K562 (cell line): ENCODE results near the gene KLHL29. TPM values are rescaled to one million over a fixed set of nuclear protein-coding genes. Genes with fewer than 3 reads are reported as not detected.
A peak's percentile ranks its signal among the peaks of the same experiment; 100 is the strongest.

ENCODE experiments used
- ATAC-seq: fragments of 200-7000 bp; cut with Tn5 transposase; 3 replicates; pipeline ENCODE4 v1.9.1; 2020; ENCODE audit warnings: moderate library complexity
- BruUV-seq: library from RNA; stranded (reverse); fragments of 400-500 nt; replicated peaks from 2 replicates; lab custom pipeline; 2021; lab: Mats Ljungman, UMichigan
- CTCF ChIA-PET: fragments of 300-600 bp; formaldehyde crosslinking; extraction: SDS; loops from one replicate; lab custom pipeline; 2021; ENCODE audit warnings: low intra/inter-chr PET ratio; lab: Yijun Ruan, JAX
- POLR2A ChIA-PET: fragments of 300-600, 350-650 bp; sonication (Branson Sonifier 250); formaldehyde crosslinking; extraction: SDS; loops from one replicate; lab custom pipeline; 2021; ENCODE audit warnings: antibody characterized with exemption, inconsistent platforms; lab: Yijun Ruan, JAX
- DNase-seq, 4 experiments: peaks; one replicate each; pipeline versions ENCODE4 v3.0.0 to v3.0.0-alpha.2; 2011 to 2018; ENCODE audit warnings: low spot score in 3 of 4, mixed read lengths in 3 of 4; ENCODE audit errors: extremely low read depth in 1 of 4
- FAIRE-seq: peaks from 2 replicates; lab custom pipeline; 2011; peaks lifted over from hg19 to GRCh38; lab: Jason Lieb, UNC
- H2AFZ ChIP-seq: 2 replicates; pipeline ENCODE4 v1.6.0; 2011; ENCODE audit warnings: low read depth, low read length, control low read depth, inconsistent platforms
- H3K27ac ChIP-seq: fragments of 200-600 bp; 3 replicates; pipeline ENCODE4 v1.8.0; 2011; ENCODE audit warnings: low read depth, mild to moderate bottlenecking, control low read depth, inconsistent platforms, low read length, moderate library complexity, mixed read lengths; ENCODE audit errors: extremely low read depth
- H3K27me3 ChIP-seq, 2 experiments: fragments of 300-600 bp in 1 of 2; 2 replicates in 1 of 2; 3 replicates in 1 of 2; pipeline versions ENCODE4 v1.6.0 to v1.8.0; 2011; ENCODE audit warnings: inconsistent platforms in 2 of 2, low read length in 2 of 2, mild to moderate bottlenecking in 1 of 2, mixed read lengths in 1 of 2, moderate library complexity in 1 of 2; ENCODE audit not compliant: control insufficient read depth in 2 of 2, insufficient read depth in 2 of 2
- H3K36me3 ChIP-seq: fragments of 300-600 bp; 3 replicates; pipeline ENCODE4 v1.8.0; 2011; ENCODE audit warnings: mild to moderate bottlenecking, low read length, inconsistent platforms; ENCODE audit not compliant: control insufficient read depth, insufficient read depth
- H3K4me1 ChIP-seq, 2 experiments: fragments of 200-600 bp in 1 of 2; replicated peaks in 1 of 2; 2 replicates in 1 of 2; 3 replicates in 1 of 2; pipeline versions ENCODE4 v1.5.1 to v1.8.0; 2011; ENCODE audit warnings: inconsistent platforms in 2 of 2, low read length in 2 of 2, mild to moderate bottlenecking in 1 of 2, mixed read lengths in 1 of 2, moderate library complexity in 1 of 2; ENCODE audit not compliant: control insufficient read depth in 2 of 2, insufficient read depth in 2 of 2
- H3K4me2 ChIP-seq: 2 replicates; pipeline ENCODE4 v1.6.1; 2011; ENCODE audit warnings: low read length, control low read depth, inconsistent platforms, mixed read lengths; ENCODE audit not compliant: insufficient read depth
- H3K4me3 ChIP-seq: fragments of 200-600 bp; sonication (generic), shearing (Covaris generic); 2 replicates; pipeline ENCODE4 v1.5.1; 2016; ENCODE audit warnings: control low read depth, inconsistent platforms
- H3K79me2 ChIP-seq: fragments of 200-600 bp; 3 replicates; pipeline ENCODE4 v1.8.0; 2011; ENCODE audit warnings: low read length, inconsistent platforms; ENCODE audit not compliant: control insufficient read depth, insufficient read depth
- H3K9ac ChIP-seq, 2 experiments: 2 replicates each; pipeline versions ENCODE4 v1.6.0 to v1.6.1; 2011; ENCODE audit warnings: low read depth in 2 of 2, low read length in 2 of 2, control low read depth in 1 of 2, inconsistent platforms in 1 of 2, mild to moderate bottlenecking in 1 of 2, mixed read lengths in 1 of 2; ENCODE audit not compliant: insufficient read depth in 1 of 2
- H3K9me1 ChIP-seq: one replicate; pipeline ENCODE4 v1.6.0; 2011; ENCODE audit warnings: inconsistent platforms, mild to moderate bottlenecking, low read length, moderate library complexity; ENCODE audit not compliant: control insufficient read depth, insufficient read depth
- H3K9me3 ChIP-seq: replicated peaks from 2 replicates; pipeline ENCODE4 v1.5.1; 2011; ENCODE audit warnings: low read depth, low read length, inconsistent platforms; ENCODE audit not compliant: control insufficient read depth, insufficient read depth
- H4K20me1 ChIP-seq: replicated peaks from 2 replicates; pipeline ENCODE4 v1.6.1; 2011; ENCODE audit warnings: low read length, inconsistent platforms, mixed read lengths; ENCODE audit not compliant: control insufficient read depth, insufficient read depth
- CXXC5 ChIP-seq: fragments of 250-450 bp; sonication (Bioruptor Pico); IDR thresholded peaks from 2 replicates; pipeline ENCODE4 v1.8.0; 2022; ENCODE audit warnings: inconsistent platforms, mild to moderate bottlenecking, moderate library complexity
- DNMT1 ChIP-seq: fragments of 450-650 bp; IDR thresholded peaks from 2 replicates; pipeline ENCODE4 v1.6.1; 2016; ENCODE audit warnings: antibody characterized with exemption, mild to moderate bottlenecking
- ELK3 ChIP-seq: fragments of 450-650 bp; formaldehyde crosslinking; IDR thresholded peaks from 2 replicates; pipeline ENCODE4 v1.4.0; 2020; ENCODE audit warnings: mild to moderate bottlenecking
- MTF1 ChIP-seq: fragments of 250-450 bp; sonication (Bioruptor Pico); IDR thresholded peaks from 2 replicates; pipeline ENCODE4 v1.9.0; 2021; ENCODE audit warnings: moderate library complexity, mild to moderate bottlenecking, inconsistent platforms, borderline replicate concordance
- ZNF23 ChIP-seq: fragments of 250-450 bp; sonication (Bioruptor Pico); IDR thresholded peaks from 2 replicates; pipeline ENCODE4 v1.4.0; 2020; ENCODE audit warnings: mild to moderate bottlenecking
- ZNF655 ChIP-seq: fragments of 250-450 bp; sonication (Bioruptor Pico); IDR thresholded peaks from 2 replicates; pipeline ENCODE4 v1.5.0; 2021
- ZSCAN29 ChIP-seq: fragments of 450-650 bp; IDR thresholded peaks from 2 replicates; pipeline ENCODE4 v1.6.1; 2017
- WGBS: fragments of 100-300 bp; shearing (Covaris generic); methylation state at CpG from one replicate; pipeline ENCODE4 v1.1.6; 2016; ENCODE audit warnings: low coverage, mixed read lengths; ENCODE audit not compliant: insufficient coverage; ENCODE audit errors: missing lambda C conversion rate; 5-methylcytosine and 5-hydroxymethylcytosine counted together
- in situ Hi-C: fragments of 300-500 bp; cut with MboI; formaldehyde crosslinking; loops from 4 replicates; pipeline ENCODE4 v1.15.0; 2018; ENCODE audit warnings: inconsistent platforms, mixed read lengths
- intact Hi-C: fragments of 100-400 bp; cut with micrococcal nuclease; formaldehyde crosslinking; loops from 2 replicates; pipeline ENCODE4 v1.14.2; 2022
- polyA plus RNA-seq, 8 experiments: library from polyadenylated mRNA; depleted of rRNA in 4 of 8; stranded (reverse) in 5 of 8; unstranded in 3 of 8; fragments of >200 nt; fragmentation: Nextera tagmentation in 2 of 8; fragmentation: Illumina TruSeq in 1 of 8; extraction: Ambion mirVana in 2 of 8; extraction: Trizol in 1 of 8; gene quantifications; 2 replicates each; pipeline versions ENCODE4 v1.2.1 to v1.2.3, GENCODE V29; 2011 to 2014; ENCODE audit warnings: inconsistent platforms in 1 of 8, missing spikeins in 1 of 8
- total RNA-seq, 7 experiments: library from RNA; depleted of rRNA in 6 of 7; stranded (reverse); fragments of >200 nt in 6 of 7; fragmentation: Illumina TruSeq in 2 of 7; extraction: Trizol in 2 of 7; gene quantifications; 2 replicates each; pipeline versions ENCODE4 v1.2.1 to v1.2.3, GENCODE V29; 2011 to 2021; ENCODE audit warnings: low replicate concordance in 1 of 7
- TF ChIP-seq, protein P1 (sequence below): fragments of 250-450 bp; sonication (Bioruptor Pico); IDR thresholded peaks from 2 replicates; pipeline ENCODE4 v1.8.0; 2021; ENCODE audit warnings: borderline replicate concordance, mild to moderate bottlenecking, moderate library complexity; ENCODE audit not compliant: poor library complexity, severe bottlenecking
- TF ChIP-seq, protein P2 (sequence below): fragments of 450-650 bp; formaldehyde crosslinking; IDR thresholded peaks from 2 replicates; pipeline ENCODE4 v1.4.0; 2022; ENCODE audit warnings: missing genetic modification characterization

Gene KLHL29
- total and polyA plus RNA-seq, 9 of the 15 experiments (the other 6 are each of a cell fraction or from before 2014, with no cell fraction given), result 0.03 to 0.31 (median 0.08) TPM; not detected in 1

DNA sequence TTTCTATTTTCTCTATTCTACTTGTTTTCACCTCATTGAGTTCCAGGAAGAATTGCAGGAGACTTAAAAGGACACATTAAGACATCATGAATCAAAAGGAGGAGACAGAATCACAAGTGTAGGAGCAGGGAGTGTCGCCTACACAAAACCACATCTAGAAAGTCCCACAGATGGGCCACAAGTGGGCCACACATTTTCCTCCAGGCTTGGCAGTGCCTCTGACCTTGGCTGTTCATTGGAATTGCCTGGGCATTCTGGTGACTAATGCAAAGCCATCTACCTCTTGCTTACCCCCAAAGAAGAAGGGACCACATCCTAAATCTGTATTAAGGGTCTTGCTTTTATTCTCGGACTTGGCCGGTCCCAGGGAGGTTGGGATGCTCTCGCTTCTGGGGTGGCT lies 103.6 kb downstream of the KLHL29 start:
- H3K27ac ChIP-seq, result no peak overlapping the region
- FAIRE-seq (no peak), ATAC-seq (no peak), DNase-seq (no peak)
- in situ Hi-C loops, result no loop called here
- no peaks in the 10 kb centered on the region; a peak in 1 of 5 replicates for H3K4me1 ChIP-seq
- no peaks in the 10 kb centered on the region for H3K9me1 ChIP-seq
- no peak overlapping the region for H3K4me2 ChIP-seq
- no peaks in the 10 kb centered on the region; the same call in 1 of the 2 replicates for H4K20me1 ChIP-seq
- no peaks in the 10 kb centered on the region for H3K9me3 ChIP-seq
- no peak overlapping the region for H3K4me3 ChIP-seq
- H3K9ac ChIP-seq, result no peak overlapping the region
- intact Hi-C loops, result no loop called here
- TF ChIP-seq CXXC5 (CRISPR knock-in tag), result no peak
- ChIA-PET CTCF (no interaction called here), POLR2A (interaction anchor here (0.7 kb wide), 1 partner anchor 27 kb away, joined by 4 read pairs; no protein-coding TSS in a partner anchor)
- H2AFZ ChIP-seq, result no peak overlapping the region
- no TSS peak for BruUV-seq
- WGBS, result 0% methylated on average over 4 of the region's 4 CpGs
- H3K79me2 ChIP-seq, result no peaks in the 10 kb centered on the region
- peaks cover 2 to 56% of the 10 kb centered on the region in 2 experiments; a peak in 3 of 5 replicates for H3K27me3 ChIP-seq
- no peaks in the 10 kb centered on the region for H3K36me3 ChIP-seq

GRCh38 chr2:23489471-23490322 lies 104.7 kb downstream of the KLHL29 start:
- Histone ChIP-seq H4K20me1 (no peaks in the 10 kb centered on the region; the same call in 1 of the 2 replicates), H3K36me3 (no peaks in the 10 kb centered on the region), H3K79me2 (no peaks in the 10 kb centered on the region), H3K9me3 (no peaks in the 10 kb centered on the region), H3K4me1 (no peaks in the 10 kb centered on the region; a peak in 1 of 5 replicates), H3K4me3 (no peak overlapping the region), H3K9me1 (no peaks in the 10 kb centered on the region), H3K27me3 (peaks cover 4 to 52% of the 10 kb centered on the region in 2 experiments; a peak in 3 of 5 replicates), H2AFZ (no peak overlapping the region), H3K27ac (no peak overlapping the region), H3K4me2 (no peak overlapping the region), H3K9ac (no peak overlapping the region)
- BruUV-seq, result no TSS peak
- in situ Hi-C loops (no loop called here), intact Hi-C loops (no loop called here)
- FAIRE-seq (no peak), DNase-seq (peak in 1 of 4 experiments; percentile 4), ATAC-seq (no peak; the same call in 2 of the 3 replicates)
- ChIA-PET POLR2A (interaction anchor here (0.6 kb wide), 1 partner anchor 80 kb away, joined by 3 read pairs; no protein-coding TSS in a partner anchor), CTCF (no interaction called here)
- WGBS, result under 1% methylated on average over 19 of the region's 19 CpGs
- TF ChIP-seq ZNF23 (CRISPR knock-in tag) (no peak), ZSCAN29 (no peak), MTF1 (CRISPR knock-in tag) (no peak), ELK3 (CRISPR knock-in tag) (no peak), DNMT1 (no peak), ZNF655 (CRISPR knock-in tag) (no peak)
- TF ChIP-seq, protein P1, sequence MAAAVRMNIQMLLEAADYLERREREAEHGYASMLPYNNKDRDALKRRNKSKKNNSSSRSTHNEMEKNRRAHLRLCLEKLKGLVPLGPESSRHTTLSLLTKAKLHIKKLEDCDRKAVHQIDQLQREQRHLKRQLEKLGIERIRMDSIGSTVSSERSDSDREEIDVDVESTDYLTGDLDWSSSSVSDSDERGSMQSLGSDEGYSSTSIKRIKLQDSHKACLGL (CRISPR knock-in tag), result no peak
- TF ChIP-seq, protein P2, sequence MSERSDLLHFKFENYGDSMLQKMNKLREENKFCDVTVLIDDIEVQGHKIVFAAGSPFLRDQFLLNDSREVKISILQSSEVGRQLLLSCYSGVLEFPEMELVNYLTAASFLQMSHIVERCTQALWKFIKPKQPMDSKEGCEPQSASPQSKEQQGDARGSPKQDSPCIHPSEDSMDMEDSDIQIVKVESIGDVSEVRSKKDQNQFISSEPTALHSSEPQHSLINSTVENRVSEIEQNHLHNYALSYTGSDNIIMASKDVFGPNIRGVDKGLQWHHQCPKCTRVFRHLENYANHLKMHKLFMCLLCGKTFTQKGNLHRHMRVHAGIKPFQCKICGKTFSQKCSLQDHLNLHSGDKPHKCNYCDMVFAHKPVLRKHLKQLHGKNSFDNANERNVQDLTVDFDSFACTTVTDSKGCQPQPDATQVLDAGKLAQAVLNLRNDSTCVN (CRISPR knock-in tag), result no peak
